SW 1271 (cell line): Measurements from ENCODE around the gene SEMA7A.

Experiments
- DNase-seq, 2 experiments: peaks; one replicate each; lab custom pipeline; 2025; lab: John Stamatoyannopoulos, UW

The SEMA7A gene

GRCh38 chr15:74451861-74452835 is 18.4 kb upstream of the SEMA7A start:
- DNase-seq, result no peak

- no peak for DNase-seq
These were observed 17.6 kb upstream of the SEMA7A start for GRCh38 chr15:74451322-74451721.

- no peak for DNase-seq
These were observed 16.0 kb upstream of the SEMA7A start for GRCh38 chr15:74449643-74450205.

GRCh38 chr15:74449095-74449494 is 15.3 kb upstream of the SEMA7A start:
- DNase-seq, result no peak

- DNase-seq, result no peak
These were observed 12.3 kb upstream of the SEMA7A start for GRCh38 chr15:74445816-74446763.

- DNase-seq, result no peak
These were observed 10.6 kb upstream of the SEMA7A start for GRCh38 chr15:74444106-74445062.

- no peak for DNase-seq
These were observed 9.5 kb upstream of the SEMA7A start for GRCh38 chr15:74443100-74443909.

- DNase-seq, result no peak
These were observed 8.8 kb upstream of the SEMA7A start for GRCh38 chr15:74442604-74443003.

- DNase-seq, result no peak
These were observed 8.3 kb upstream of the SEMA7A start for GRCh38 chr15:74442063-74442462.

GRCh38 chr15:74441248-74441941 is 7.6 kb upstream of the SEMA7A start:
- DNase-seq, result no peak

GRCh38 chr15:74438721-74439316 is 5.1 kb upstream of the SEMA7A start:
- peak; percentile 33 to 70 for DNase-seq

GRCh38 chr15:74438206-74438605 is 4.4 kb upstream of the SEMA7A start:
- DNase-seq, result no peak

- DNase-seq, result no peak
These were observed 742 bp upstream of the SEMA7A start for GRCh38 chr15:74434263-74435136.

GRCh38 chr15:74432968-74433591 is 678 bp downstream of the SEMA7A start:
- no peak for DNase-seq

GRCh38 chr15:74432271-74432967 is 1.3 kb downstream of the SEMA7A start:
- no peak for DNase-seq

GRCh38 chr15:74431645-74432044 is 2.1 kb downstream of the SEMA7A start:
- no peak for DNase-seq

GRCh38 chr15:74431116-74431515 is 2.6 kb downstream of the SEMA7A start:
- no peak for DNase-seq
